Stimulated activated naive CD4-positive, alpha-beta T cell (primary cell): Measurements from ENCODE around the gene CFAP65.
A peak's percentile ranks its signal among the peaks of the same experiment; 100 is the strongest.

ENCODE experiments used
- DNase-seq, 6 experiments: peaks; one replicate each; lab custom pipeline; 2025; lab: John Stamatoyannopoulos, UW

The CFAP65 gene

GRCh38 chr2:219060821-219061791 is 19.8 kb upstream of the CFAP65 start, which contains the start of gene IHH:
IHH (minus strand) TSS chr2:219060921; CDS start chr2:219060467, 454 bp downstream.
- DNase-seq: no peak

- DNase-seq: no peak
Measured at GRCh38 chr2:219059725-219060682, 18.7 kb upstream of the CFAP65 start.

GRCh38 chr2:219059375-219059724 is 18.0 kb upstream of the CFAP65 start:
- DNase-seq: no peak

- DNase-seq: no peak
Measured at GRCh38 chr2:219058541-219059374, 17.4 kb upstream of the CFAP65 start.

GRCh38 chr2:219057709-219058540 is 16.6 kb upstream of the CFAP65 start:
- DNase-seq: peak; percentile 37 to 69 (median 64)

GRCh38 chr2:219056896-219057708 is 15.8 kb upstream of the CFAP65 start:
- no peak for DNase-seq

- DNase-seq: no peak
Measured at GRCh38 chr2:219056176-219056895, 15.0 kb upstream of the CFAP65 start.

- no peak for DNase-seq
Measured at GRCh38 chr2:219054956-219055903, 13.9 kb upstream of the CFAP65 start.

GRCh38 chr2:219049282-219049681 is 8.0 kb upstream of the CFAP65 start:
- DNase-seq: no peak

- no peak for DNase-seq
Measured at GRCh38 chr2:219045937-219046550, 4.7 kb upstream of the CFAP65 start.

- DNase-seq: no peak
Measured at GRCh38 chr2:219042750-219043149, 1.4 kb upstream of the CFAP65 start.

GRCh38 chr2:219042157-219042556 is 841 bp upstream of the CFAP65 start:
- no peak for DNase-seq

- DNase-seq: no peak
Measured at GRCh38 chr2:219038600-219038999, 2.7 kb downstream of the CFAP65 start.

GRCh38 chr2:219037783-219038499 is 3.4 kb downstream of the CFAP65 start:
- no peak for DNase-seq

GRCh38 chr2:219035942-219036341 is 5.4 kb downstream of the CFAP65 start:
- DNase-seq: no peak

GRCh38 chr2:219034823-219035222 is 6.5 kb downstream of the CFAP65 start:
- no peak for DNase-seq
